Activated T-helper 1 cell treated with Interleukin-2 at 50 U/mL for 16 hours (primary cell): ENCODE results near the gene ACSL1.

Experiments used
- DNase-seq: peaks from one replicate; pipeline ENCODE4 v3.0.0-alpha.2; 2020; ENCODE audit warnings: low read depth

The ACSL1 gene

GRCh38 chr4:184838249-184839074 lies 12.7 kb upstream of the ACSL1 start:
- no peak for DNase-seq

- no peak for DNase-seq
Measured at GRCh38 chr4:184836613-184837012, 10.8 kb upstream of the ACSL1 start.

DNA sequence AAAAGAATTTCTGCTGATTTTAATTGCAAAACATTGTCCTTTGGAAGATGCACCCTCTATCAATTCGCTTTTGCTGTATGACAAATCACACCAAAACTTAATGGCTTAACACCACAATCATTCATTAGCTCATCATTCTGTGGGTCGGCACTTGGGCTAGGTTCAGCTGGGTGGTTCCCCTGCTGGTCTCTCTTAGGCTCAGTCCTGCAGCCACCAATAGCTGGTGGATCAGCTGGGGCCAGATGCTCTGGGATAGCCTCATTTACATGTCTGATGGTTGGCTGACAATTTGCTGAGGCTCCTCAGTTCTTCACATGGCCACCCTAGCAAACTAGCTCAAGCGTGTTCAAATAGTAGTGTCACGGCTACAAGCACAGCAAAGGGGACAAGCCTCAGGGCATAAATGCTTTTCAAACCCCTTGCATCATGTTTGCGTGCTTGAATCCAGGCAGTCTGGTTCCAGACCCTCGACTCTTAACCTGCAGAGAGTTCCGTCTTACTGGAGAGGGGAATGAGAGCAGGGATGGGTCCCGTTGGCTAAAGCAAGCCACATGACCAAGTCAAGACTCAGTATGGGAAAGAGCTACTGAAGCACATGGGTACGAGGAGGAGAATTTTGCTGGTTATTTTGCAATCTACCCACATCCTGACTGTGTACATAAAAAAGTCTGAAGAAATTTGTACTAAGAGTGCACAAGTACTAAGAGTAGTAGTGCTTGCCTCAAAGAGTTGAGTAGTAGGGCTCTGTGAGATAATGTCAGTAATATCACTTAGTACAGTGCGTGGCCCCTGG lies 7.5 kb upstream of the ACSL1 start:
- DNase-seq, result no peak

GRCh38 chr4:184831153-184831552 lies 5.4 kb upstream of the ACSL1 start:
- no peak for DNase-seq

DNA sequence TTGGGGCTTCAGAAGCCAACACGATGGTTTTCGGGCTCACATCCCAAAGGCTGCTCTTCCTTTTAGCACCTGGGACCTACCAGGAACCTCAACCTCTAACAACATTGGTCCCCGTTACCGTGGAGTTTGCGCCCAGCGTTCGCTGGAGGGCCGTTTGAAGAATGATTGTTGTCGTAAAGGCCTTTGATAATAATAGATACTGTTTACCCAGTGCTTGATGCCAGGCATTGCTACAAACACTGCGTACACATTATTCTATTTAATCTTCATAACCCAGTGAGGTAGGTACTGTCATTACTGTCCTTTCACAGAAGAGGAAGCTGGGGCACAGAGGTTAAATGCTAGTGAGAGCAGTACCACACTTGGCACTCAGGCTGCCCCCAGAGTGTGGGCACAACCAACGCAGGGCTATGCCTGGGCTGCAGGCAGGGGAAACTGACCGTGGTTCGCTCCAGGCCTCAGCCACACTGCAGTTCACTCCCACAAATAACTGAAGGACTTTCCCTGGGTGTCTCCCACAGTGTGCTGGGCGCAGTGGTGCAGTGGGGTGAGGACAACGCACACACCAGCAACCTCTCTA lies 1.0 kb upstream of the ACSL1 start:
- DNase-seq, result no peak

DNA sequence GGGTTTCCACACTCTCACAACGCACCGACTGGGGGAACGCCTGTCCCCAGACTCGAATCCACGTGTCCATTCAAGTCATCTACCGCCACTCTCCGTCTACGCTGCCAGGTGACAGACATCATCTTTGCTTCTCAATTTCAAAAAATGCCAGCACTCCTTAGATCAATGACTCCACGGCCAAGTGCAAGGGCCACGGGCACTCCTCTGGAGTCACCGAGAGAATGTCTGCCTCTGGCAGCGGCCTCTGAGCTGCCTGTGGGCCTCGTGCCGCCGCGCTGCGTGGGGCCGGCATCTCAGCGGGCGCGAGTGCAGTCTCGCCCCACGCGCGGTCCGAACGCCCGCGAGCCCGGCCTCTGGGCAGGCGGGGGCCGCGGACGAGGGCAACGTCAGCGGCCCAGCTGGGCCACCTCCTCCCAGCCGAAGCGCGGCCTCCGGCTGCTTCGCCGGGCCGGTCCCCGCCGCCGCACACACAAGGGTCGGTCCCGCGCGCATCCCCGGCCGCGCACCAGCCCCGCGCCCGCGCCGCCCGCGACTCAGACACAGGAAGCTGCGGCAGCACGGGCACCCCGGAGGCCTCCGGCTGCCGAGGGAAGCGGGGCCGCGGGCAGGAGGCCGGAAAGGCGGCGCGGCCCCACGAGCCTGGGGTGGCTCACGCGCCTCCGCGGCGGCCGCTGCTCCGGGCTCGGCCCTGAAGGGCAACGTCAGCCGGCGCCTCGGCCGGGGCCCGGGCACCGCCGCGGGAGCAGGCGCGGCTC lies 450 bp downstream of the ACSL1 start:
- DNase-seq, result peak; percentile 37

GRCh38 chr4:184824776-184825084 lies 1.0 kb downstream of the ACSL1 start:
- DNase-seq, result no peak

DNA sequence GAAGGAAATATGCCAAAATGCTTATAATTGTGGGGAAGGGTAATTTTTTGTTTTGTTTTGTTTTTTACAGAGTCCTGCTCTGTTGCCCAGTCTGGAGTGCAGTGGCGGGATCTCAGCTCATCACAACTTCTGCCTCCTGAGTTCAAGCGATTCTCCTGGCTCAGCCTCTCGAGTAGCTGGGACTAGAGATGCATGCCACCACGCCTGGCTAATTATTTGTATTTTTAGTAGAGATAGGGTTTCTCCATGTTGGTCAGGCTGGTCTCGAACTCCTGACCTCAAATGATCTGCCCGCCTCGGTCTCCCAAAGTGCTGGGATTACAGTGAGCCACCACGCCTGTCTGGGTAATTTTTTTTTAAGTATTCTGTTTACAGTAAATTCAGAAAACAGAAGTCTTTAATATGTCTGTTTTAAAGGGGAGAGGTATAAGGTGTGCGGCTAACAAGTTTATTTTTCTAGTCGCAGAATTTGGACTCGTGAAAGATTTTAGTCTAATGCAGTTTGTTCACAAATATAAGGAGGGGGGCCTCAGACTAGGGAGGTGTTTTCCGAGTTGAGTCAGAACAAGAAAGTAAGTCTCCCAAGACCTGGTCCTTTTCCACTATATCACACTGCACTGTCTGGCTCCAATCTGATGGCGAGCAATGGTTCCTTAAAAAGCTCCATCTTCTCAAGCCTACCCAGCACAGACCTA lies 1.5 kb downstream of the ACSL1 start:
- DNase-seq, result no peak

DNA sequence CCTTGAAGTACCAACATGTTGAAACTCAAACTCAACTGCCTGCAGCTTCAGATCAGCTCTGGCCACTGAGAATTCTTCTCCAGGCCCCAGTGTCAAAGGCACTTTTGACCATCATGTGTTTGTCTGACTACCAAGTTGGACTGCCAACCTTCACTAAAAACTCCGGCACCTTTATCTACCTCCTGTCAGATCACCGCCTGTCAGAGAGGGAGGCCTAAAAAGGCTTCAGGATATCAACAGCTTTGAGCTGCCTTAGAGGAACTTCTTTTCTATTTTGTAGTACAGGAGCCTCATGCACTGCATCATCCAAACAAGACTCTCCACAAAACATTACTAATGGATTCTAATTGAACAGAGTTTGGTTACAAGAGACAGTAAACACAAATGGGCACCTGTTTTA lies 2.8 kb downstream of the ACSL1 start:
- no peak for DNase-seq

- DNase-seq, result no peak
Measured at GRCh38 chr4:184822356-184822755, 3.4 kb downstream of the ACSL1 start.

GRCh38 chr4:184821242-184821641 lies 4.5 kb downstream of the ACSL1 start:
- DNase-seq, result no peak

- DNase-seq, result no peak
Measured at GRCh38 chr4:184819786-184820185, 6.0 kb downstream of the ACSL1 start.

DNA sequence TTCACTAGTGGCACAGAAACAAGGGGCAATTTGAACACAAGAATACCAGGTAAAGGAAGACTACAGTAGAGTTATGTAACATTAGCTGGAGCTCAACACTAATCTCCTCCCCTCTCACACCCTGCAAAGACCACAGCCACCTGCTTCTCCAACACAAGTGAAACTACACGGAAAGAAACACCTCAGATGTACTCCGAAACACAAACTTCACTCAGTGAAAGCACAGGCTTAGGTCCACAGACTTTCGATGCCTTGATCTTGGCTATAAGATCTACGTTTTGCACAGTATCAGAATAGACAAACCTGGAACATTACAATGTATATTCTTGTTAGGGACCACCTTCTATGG lies 7.6 kb downstream of the ACSL1 start:
- no peak for DNase-seq

DNA sequence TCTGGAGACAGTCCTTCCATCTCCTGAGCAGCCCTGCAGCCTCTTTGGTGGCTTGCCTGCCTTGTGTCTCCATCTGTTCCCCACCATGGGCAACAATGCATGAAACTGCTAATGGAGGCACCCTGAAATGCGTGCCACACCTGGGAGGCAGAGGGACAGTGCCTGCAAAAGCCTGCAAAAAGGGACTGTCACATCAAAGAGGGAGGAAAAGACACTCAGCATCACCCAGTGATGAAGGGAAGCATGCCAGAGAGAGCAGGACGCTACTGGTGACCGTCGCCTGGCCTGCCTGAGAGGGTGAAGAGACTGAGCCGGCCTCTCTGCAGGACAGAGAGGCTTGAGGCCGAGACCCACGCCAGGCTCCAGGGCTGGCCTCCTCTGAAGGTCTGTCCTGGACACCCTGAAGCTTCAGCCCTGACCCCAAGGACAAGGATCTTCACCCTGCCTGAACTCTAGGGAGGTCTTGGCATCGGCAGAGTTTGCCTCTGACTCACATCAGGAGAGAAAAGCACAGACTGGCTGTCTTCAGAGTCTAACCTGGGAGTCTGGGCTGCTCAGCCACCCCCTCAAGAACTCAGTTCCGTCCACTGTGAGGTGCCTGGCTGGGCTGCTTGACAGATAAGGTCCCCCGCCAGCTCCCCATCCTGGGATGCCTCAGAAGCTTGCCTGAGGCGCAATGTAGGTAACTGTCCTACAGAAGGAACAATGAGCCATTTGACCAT lies 8.1 kb downstream of the ACSL1 start:
- DNase-seq, result no peak

- no peak for DNase-seq
Measured at GRCh38 chr4:184816962-184817361, 8.8 kb downstream of the ACSL1 start.

DNA sequence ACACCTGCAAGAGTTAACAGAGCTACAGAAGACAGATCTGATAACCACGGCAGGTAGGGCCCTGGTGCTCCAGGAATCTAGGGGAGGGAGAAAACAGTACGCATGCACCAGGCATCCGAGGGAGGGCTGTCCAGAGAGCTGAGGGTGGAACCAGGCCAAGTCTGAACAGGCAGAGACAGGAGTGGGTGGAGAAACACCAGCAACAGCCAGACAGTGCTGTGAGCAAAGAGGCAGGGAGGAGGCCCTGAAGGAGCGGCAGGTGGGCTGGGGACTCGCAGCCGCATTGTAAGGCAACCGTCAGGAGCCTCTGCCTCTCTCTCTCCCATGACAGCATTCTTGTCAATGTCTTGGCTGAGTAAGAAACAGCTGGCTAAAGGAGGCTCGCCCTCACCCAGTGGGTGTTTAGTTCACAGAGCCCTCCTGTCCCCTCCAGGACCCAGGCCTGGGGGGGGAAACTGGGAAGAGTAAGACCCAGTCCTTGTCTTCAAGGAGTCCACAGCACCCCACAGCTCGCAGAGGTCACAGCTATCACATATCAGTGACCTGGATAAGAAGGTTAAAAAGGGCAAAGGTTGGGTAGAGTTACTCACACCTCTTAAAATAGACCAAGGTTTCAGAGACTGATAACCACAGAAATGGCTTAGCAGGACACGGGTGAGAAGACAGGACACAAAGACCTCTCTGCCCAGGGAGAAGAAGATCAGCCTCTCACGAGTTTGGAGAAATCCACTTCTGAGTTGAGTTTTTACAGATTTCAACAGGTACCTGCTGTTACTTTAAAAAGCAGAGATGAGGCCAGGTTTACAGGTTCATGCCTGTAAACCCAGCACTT lies 10.5 kb downstream of the ACSL1 start:
- DNase-seq, result no peak

DNA sequence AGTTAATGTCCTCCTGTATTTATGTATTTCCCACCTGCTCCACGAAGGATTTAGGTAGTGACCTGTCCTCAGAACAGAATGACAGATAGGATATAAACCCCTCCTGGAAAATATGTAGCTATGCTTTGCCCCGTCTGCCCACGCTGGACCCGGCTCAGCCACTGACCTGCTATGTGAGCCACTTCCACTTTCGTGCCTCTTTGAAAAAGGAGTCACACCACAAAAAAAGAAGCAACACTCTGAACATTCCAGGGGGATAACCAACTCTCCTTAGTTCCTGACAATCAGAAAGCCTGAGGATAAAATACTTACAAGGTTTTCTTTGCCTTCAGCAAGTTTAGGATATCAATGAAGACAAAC lies 11.1 kb downstream of the ACSL1 start:
- DNase-seq, result no peak

- DNase-seq, result no peak
Measured at GRCh38 chr4:184812651-184813181, 13.1 kb downstream of the ACSL1 start.

- no peak for DNase-seq
Measured at GRCh38 chr4:184812199-184812542, 13.6 kb downstream of the ACSL1 start.

DNA sequence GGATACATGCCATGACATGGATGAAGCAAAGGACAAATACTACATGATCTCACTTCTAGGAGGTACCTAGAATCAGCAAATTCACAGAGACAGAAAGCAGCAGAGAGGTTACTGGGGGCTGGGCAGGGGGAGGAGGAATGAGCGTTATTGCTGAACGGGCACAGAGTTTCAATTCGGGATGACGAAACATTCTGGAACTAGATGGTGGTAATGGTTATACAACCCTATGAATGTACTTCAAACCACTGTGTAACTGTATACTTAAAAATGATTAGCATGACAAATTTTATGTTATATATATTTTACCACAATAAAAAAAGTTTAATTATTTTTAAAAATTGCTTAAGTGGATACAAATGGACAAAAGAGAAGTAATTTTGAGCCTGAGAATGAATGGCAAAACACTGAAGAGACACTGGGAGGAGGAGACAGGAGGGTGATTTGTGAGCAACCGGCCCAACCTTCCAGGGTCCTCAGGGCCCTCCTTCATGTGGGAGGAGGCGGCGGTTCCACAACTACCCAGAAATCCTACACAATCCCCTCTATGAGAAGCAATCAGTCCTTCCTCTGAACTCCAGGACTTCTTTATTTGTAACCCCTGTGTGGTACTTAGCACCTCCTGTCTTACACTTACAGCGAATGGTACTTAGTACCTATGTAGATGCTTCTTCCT lies 14.1 kb downstream of the ACSL1 start:
- no peak for DNase-seq
